Measurements from ENCODE around the gene PROM1. TPM values are rescaled to one million over a fixed set of nuclear protein-coding genes. Genes with fewer than 3 reads are reported as not detected.

The PROM1 gene
- total RNA-seq, 1 donor from 2014 or later = not detected

- intact Hi-C loops (cut with micrococcal nuclease) = no loop called here
These were observed 93.1 kb downstream of the PROM1 start for GRCh38 chr4:15990570-15991285.

GRCh38 chr4:15989424-15989823, 94.4 kb downstream of the PROM1 start:
- intact Hi-C loops (cut with micrococcal nuclease) = no loop called here

DNA sequence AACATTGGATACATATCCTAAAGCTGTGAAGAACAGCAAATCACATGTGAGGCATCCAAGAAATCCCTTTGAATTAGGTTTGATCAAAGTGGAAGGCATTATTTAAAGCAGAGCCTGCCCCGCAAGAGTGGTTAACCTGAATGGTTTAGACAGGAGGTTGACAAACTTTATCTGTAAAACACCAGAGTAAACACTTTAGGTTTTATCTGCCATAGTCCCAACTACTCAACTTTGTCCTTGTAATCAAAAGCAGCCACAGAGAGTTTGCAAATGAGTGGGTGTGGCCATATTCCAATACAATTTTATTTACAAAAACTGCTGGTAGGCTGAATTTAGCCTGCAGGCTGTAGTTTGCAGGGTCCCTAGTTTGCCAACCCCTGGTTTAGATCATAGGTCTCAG, 95.6 kb downstream of the PROM1 start:
- intact Hi-C loops (cut with micrococcal nuclease) = no loop called here

GRCh38 chr4:15986907-15987306, 96.9 kb downstream of the PROM1 start:
- intact Hi-C loops (cut with micrococcal nuclease) = no loop called here

GRCh38 chr4:15983610-15984009, 100.2 kb downstream of the PROM1 start:
- intact Hi-C loops (cut with micrococcal nuclease) = no loop called here

DNA sequence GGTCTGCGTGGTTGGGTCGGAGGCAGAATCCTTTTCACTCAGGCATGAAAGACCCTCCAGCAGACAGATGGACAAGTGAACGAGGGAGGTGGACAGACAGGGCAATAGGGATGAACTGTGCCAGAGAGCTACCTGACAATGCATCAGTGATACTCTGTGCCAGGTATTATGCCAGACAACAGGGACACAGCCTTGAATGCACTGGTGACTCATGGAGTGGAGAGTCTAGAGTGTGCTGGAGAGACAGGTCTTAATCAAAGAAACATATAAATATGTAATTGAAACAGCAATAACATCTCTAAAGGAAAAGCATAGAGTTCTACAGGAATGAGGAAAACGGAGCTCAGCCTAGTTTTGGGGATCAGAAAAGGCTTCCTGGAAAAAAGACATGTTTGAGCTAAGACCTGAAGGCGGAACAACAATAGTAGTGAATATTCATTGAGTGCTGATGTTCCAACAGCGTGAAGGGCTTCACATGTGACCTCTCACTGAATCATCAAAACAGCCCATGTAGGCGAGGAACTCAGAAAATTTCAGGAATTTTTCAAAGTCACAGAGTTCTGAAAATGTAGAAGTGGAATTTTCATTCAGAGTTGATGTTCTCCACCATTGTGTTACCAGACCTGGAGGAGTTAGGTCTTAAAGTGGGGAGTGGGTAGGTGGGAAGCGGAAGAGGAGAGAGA, 100.8 kb downstream of the PROM1 start:
- intact Hi-C loops (cut with micrococcal nuclease) = no loop called here

DNA sequence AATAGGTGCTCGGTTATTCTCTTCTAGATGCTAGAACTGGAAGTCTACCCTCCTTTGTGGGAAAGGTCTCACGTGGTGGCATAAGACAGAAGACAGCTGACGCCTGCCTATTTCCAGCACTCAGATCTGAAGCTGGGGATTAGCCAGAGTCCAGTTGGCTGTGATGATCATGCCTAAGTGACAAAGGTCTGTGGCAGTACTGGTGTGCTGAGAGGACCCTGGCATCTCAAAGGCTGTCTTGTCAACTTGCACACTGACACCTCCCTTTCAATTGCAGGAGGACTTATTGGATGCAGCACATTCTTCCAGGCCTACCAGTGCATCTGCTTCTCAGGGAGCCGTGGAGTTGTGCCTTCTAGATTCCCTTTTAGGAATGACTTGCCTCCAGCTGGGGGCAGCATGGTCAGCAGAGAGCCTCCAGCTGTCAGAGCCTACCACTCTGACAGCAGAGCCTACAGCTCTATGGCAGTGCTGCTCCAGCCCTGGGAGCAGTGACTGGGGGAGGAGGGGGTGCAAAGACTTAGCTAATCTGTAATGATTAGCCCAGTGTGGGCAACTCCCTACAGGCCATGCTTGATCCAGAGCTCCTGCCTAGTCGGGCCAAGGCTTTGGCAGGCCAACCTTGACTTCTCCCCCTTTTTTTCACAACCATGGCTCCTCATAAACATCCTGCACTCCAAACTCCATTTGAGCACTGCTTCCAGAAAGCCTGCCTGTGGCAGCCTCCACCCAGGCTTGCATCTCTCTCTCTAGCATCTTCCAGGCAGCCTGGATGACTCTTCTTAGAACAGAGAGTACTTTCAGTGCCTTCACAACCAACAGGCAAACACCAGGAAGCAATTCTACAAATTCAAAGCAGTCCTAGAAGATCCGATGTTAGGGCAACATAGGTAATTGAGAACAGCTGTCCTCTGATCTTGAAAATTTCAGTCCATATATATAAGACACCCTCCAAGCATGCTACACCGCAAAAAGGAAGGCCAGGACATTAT, 107.1 kb downstream of the PROM1 start:
- intact Hi-C loops (cut with micrococcal nuclease) = no loop called here

DNA sequence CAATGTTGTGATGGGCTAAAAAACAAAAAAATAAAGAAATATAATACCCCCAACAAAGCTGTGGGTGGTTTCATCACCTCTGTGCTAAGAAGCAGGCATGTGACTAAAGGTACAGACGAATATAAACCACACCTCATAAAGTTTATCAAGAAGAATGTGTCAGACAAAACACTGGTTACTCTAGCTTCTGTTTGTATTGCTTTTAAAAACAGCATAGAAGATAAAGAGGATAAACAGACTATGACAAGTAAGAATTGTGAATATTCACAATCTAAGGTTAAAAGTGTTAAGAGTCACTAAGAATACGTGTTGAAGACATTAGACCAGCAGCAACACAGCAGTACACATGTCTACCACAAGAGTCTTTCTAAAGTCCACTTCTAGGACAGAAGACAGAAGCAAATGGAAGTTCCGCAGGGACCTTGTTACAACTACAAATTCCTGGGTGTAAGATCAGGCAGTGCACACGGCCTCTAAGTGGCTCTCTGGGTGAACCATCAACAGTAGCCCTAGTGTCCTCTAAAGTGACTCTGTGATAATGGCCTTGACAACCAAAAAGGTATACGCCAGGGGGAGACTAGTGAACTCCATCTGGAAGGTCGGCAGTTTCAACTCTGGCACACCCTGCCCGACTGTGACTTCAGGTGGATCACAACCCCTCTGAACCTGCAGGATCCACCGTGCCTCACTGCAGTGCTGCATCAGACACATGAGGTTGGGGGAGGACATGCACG, 112.6 kb downstream of the PROM1 start:
- intact Hi-C loops (cut with micrococcal nuclease) = no loop called here

GRCh38 chr4:15968551-15969300, 115.1 kb downstream of the PROM1 start:
- intact Hi-C loops (cut with micrococcal nuclease) = no loop called here

DNA sequence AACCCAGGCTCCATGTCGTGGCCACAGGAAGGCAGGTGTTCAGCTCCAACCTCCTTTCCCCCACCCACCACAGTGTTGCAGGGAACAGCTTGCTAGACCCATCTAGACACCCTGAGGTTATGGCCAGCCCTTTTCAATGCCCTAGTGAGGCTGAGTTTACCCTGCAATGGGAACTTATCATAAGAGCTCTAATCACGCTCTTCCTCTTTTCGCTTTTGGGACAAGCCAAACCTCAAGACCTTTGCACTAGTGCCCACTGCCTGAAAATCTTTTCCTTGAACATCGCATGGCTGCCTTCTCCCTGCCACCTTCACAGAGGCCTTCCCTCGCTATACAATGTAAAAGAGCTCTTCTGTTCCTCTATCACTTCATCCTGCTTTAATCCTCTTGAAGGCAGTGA, 118.5 kb downstream of the PROM1 start:
- intact Hi-C loops (cut with micrococcal nuclease) = no loop called here

- intact Hi-C loops (cut with micrococcal nuclease) = no loop called here
These were observed 119.7 kb downstream of the PROM1 start for GRCh38 chr4:15964159-15964558.

GRCh38 chr4:15963576-15963975, 120.2 kb downstream of the PROM1 start:
- intact Hi-C loops (cut with micrococcal nuclease) = loop anchor here (1.0 kb wide), 2 partner anchors 38 to 301 kb away; no protein-coding TSS in a partner anchor

DNA sequence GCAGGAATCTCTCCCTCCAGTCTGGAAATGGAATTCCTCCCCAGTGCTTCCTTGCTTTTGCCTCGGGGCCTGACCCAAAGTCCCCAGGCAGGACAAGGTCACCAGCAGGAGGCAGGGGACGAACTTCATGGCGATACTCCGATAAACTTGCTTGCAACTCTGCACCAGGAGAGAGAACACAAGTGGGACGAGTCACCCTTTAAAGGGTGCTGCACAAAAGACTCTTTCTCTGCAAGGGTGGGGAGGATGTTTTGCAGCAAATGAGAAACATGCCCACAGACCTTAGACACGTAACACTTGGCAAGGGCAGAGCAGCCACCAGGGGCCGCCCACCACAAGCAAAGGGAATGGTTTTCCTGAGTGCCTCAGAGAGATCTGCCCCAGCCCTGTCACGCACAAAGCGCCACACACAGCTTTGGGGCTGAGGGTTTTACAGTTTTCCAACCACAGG, 120.8 kb downstream of the PROM1 start, which contains the start of gene FGFBP2:
TSS of gene FGFBP2 (minus strand) at position 175 of the 451 bp plus-strand sequence. CDS start at position 129, 46 bp downstream.
- intact Hi-C loops (cut with micrococcal nuclease) = loop anchor here (1.0 kb wide), 2 partner anchors 38 to 301 kb away; no protein-coding TSS in a partner anchor

- intact Hi-C loops (cut with micrococcal nuclease) = no loop called here
These were observed 121.9 kb downstream of the PROM1 start for GRCh38 chr4:15961781-15962510.

GRCh38 chr4:15958562-15958961, 125.3 kb downstream of the PROM1 start:
- intact Hi-C loops (cut with micrococcal nuclease) = no loop called here

DNA sequence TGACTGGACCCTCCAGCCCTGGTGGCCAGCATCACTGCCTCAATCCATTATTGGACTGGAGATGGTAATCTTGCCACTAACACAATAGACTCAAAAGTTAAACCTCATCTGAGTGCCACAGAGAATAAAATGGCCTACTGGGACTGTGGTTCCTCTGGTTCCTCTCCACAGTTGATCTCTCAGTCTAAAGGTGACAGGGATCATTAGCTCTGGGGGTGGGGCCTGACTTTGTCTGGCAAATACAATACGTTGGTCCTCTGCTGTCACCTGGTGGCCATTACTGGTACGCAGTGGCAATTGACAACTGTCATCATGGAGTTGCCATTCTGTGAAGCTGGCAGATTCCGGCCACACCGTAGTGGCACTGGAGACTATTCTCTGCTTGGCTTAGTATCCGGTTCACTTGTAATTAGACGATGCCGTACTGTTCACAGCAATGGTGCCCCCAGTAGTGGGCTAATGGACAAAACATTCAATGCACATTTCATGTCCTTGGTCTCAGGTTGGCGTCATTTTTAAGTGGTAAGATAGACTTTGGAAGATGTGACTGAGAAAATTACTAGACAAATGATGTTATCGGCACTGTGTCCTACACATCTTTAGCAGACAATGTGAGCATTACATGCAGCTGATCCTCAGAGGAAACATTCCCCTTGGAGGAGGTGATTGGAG, 127.5 kb downstream of the PROM1 start:
- intact Hi-C loops (cut with micrococcal nuclease) = loop anchor here (1.0 to 2.0 kb wide), 11 partner anchors 74 to 725 kb away; partner anchors contain the start of gene FAM200B

DNA sequence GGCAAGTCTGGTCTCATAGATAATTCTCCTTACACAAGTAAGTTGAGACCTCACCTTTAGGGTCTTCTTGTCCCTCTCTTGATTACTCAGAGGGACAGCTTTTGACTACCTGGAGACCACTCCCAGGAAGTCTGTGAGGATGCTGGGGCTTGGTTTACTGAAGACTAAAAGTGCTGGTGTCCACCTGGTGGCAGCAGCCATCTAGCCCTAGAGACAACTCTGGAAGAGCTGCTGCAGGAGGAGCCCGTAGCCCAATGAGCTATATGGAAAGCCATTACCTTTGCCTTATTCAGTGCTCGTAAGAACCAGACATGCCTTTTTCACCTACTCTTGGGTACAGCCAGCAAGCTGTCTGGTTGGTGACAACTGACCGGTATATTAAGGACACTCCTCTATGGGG, 128.2 kb downstream of the PROM1 start:
- intact Hi-C loops (cut with micrococcal nuclease) = loop anchor here (1.0 to 2.0 kb wide), 11 partner anchors 73 to 724 kb away; partner anchors contain the start of gene FAM200B

- intact Hi-C loops (cut with micrococcal nuclease) = loop anchor here (1.0 kb wide), 1 partner anchor 16 kb away; no protein-coding TSS in a partner anchor
These were observed 130.2 kb downstream of the PROM1 start for GRCh38 chr4:15953625-15954024.
